H9 (cell line): ENCODE measurements around the gene DDA1. TPM values are rescaled to one million over a fixed set of nuclear protein-coding genes. Genes with fewer than 3 reads are reported as not detected.
A peak's percentile ranks its signal among the peaks of the same experiment; 100 is the strongest.

Source experiments
- DNase-seq: peaks from one replicate; pipeline ENCODE4 v3.0.0-alpha.2; 2017
- H2AFZ ChIP-seq: one replicate; pipeline ENCODE4 v1.6.1; 2013; ENCODE audit warnings: mild to moderate bottlenecking, low read length, control low read depth, moderate library complexity
- H2AK5ac ChIP-seq: 2 replicates; pipeline ENCODE4 v1.6.1; 2013; ENCODE audit warnings: low read length, control low read depth, mixed read lengths; ENCODE audit not compliant: insufficient read length
- H2BK120ac ChIP-seq: one replicate; pipeline ENCODE4 v1.6.1; 2013; ENCODE audit warnings: low read depth, mild to moderate bottlenecking, low read length, control low read depth, inconsistent platforms; ENCODE audit not compliant: poor library complexity, severe bottlenecking
- H2BK12ac ChIP-seq: 2 replicates; pipeline ENCODE4 v1.6.1; 2013; ENCODE audit warnings: low read length, control low read depth, mixed read lengths, low read depth; ENCODE audit not compliant: insufficient read length
- H2BK15ac ChIP-seq: 2 replicates; pipeline ENCODE4 v1.6.1; 2013; ENCODE audit warnings: low read depth, low read length, control low read depth
- H2BK20ac ChIP-seq: one replicate; pipeline ENCODE4 v1.6.1; 2013; ENCODE audit warnings: low read depth, mild to moderate bottlenecking, low read length, control low read depth, inconsistent platforms; ENCODE audit not compliant: poor library complexity, severe bottlenecking
- H2BK5ac ChIP-seq: 2 replicates; pipeline ENCODE4 v1.6.1; 2013; ENCODE audit warnings: low read length, control low read depth, mixed read lengths; ENCODE audit not compliant: insufficient read length
- H3K14ac ChIP-seq: 2 replicates; pipeline ENCODE4 v1.6.1; 2013; ENCODE audit warnings: low read length, control low read depth; ENCODE audit not compliant: insufficient read depth
- H3K18ac ChIP-seq: 2 replicates; pipeline ENCODE4 v1.6.1; 2013; ENCODE audit warnings: low read depth, mild to moderate bottlenecking, mixed read lengths, low read length, control low read depth; ENCODE audit not compliant: insufficient read length
- H3K23ac ChIP-seq: 2 replicates; pipeline ENCODE4 v1.6.1; 2013; ENCODE audit warnings: low read length, control low read depth, mixed read lengths, low read depth; ENCODE audit not compliant: insufficient read length
- H3K23me2 ChIP-seq: 2 replicates; pipeline ENCODE4 v1.6.1; 2013; ENCODE audit warnings: low read depth, mild to moderate bottlenecking, mixed read lengths, low read length, control low read depth; ENCODE audit not compliant: insufficient read length, poor library complexity, severe bottlenecking
- H3K27ac ChIP-seq: 2 replicates; pipeline ENCODE4 v1.5.1; 2013; ENCODE audit warnings: low read length, control low read depth, mixed read lengths, low read depth; ENCODE audit not compliant: insufficient read length
- H3K27me3 ChIP-seq: 2 replicates; pipeline ENCODE4 v1.6.1; 2013; ENCODE audit warnings: low read length, control low read depth, inconsistent platforms; ENCODE audit not compliant: insufficient read depth
- H3K4ac ChIP-seq: 2 replicates; pipeline ENCODE4 v1.6.1; 2013; ENCODE audit warnings: low read depth, mild to moderate bottlenecking, control low read depth, inconsistent platforms, low read length, moderate library complexity
- H3K4me1 ChIP-seq: 2 replicates; pipeline ENCODE4 v1.6.1; 2013; ENCODE audit warnings: low read length, control low read depth, inconsistent platforms; ENCODE audit not compliant: insufficient read depth
- H3K4me2 ChIP-seq: 2 replicates; pipeline ENCODE4 v1.6.1; 2013; ENCODE audit warnings: low read length, control low read depth, mixed read lengths; ENCODE audit not compliant: insufficient read length, insufficient read depth
- H3K56ac ChIP-seq: 2 replicates; pipeline ENCODE4 v1.6.1; 2013; ENCODE audit warnings: low read depth, mild to moderate bottlenecking, mixed read lengths, low read length, control low read depth; ENCODE audit not compliant: insufficient read length
- H3K79me1 ChIP-seq: 2 replicates; pipeline ENCODE4 v1.6.1; 2013; ENCODE audit warnings: low read depth, mild to moderate bottlenecking, moderate library complexity, low read length, control low read depth, inconsistent platforms; ENCODE audit not compliant: insufficient read depth, poor library complexity, severe bottlenecking
- H3K79me2 ChIP-seq: 2 replicates; pipeline ENCODE4 v1.6.1; 2013; ENCODE audit warnings: low read length, control low read depth, inconsistent platforms; ENCODE audit not compliant: insufficient read depth
- H3K9ac ChIP-seq: 2 replicates; pipeline ENCODE4 v1.6.1; 2013; ENCODE audit warnings: low read length, control low read depth, mixed read lengths; ENCODE audit not compliant: insufficient read length; ENCODE audit errors: extremely low read depth
- H3K9me3 ChIP-seq: one replicate; pipeline ENCODE4 v1.6.1; 2013; ENCODE audit warnings: low read depth, low read length, inconsistent platforms; ENCODE audit not compliant: control insufficient read depth
- H3T11ph ChIP-seq: one replicate; pipeline ENCODE4 v1.6.1; 2013; ENCODE audit warnings: mild to moderate bottlenecking, low read length, control low read depth, inconsistent platforms
- H4K20me1 ChIP-seq: one replicate; pipeline ENCODE4 v1.6.1; 2013; ENCODE audit not compliant: control insufficient read depth, insufficient read length, insufficient read depth
- H4K5ac ChIP-seq: 2 replicates; pipeline ENCODE4 v1.6.1; 2013; ENCODE audit warnings: low read depth, mild to moderate bottlenecking, mixed read lengths, low read length, control low read depth; ENCODE audit not compliant: insufficient read length
- H4K8ac ChIP-seq: replicated peaks from 2 replicates; pipeline ENCODE4 v1.6.1; 2013; ENCODE audit warnings: low read length, control low read depth, mixed read lengths, low read depth; ENCODE audit not compliant: insufficient read length
- H4K91ac ChIP-seq: 2 replicates; pipeline ENCODE4 v1.6.1; 2013; ENCODE audit warnings: low read depth, mild to moderate bottlenecking, moderate library complexity, mixed read lengths, low read length, control low read depth; ENCODE audit not compliant: insufficient read length
- H3K27ac Mint-ChIP-seq, 3 experiments: 2 replicates in 2 of 3; 3 replicates in 1 of 3; pipeline ENCODE4 v1.8.0; 2020 to 2021; ENCODE audit warnings: mixed read lengths in 3 of 3, mild to moderate bottlenecking in 1 of 3, moderate library complexity in 1 of 3
- H3K27me3 Mint-ChIP-seq: 2 replicates; pipeline ENCODE4 v1.8.0; 2021; ENCODE audit warnings: low read depth, mild to moderate bottlenecking, moderate library complexity, mixed read lengths
- H3K36me3 Mint-ChIP-seq, 3 experiments: 2 replicates in 2 of 3; 3 replicates in 1 of 3; pipeline ENCODE4 v1.8.0; 2020 to 2021; ENCODE audit warnings: low read depth in 3 of 3, mixed read lengths in 3 of 3; ENCODE audit not compliant: insufficient read depth in 1 of 3
- H3K4me1 Mint-ChIP-seq, 2 experiments: 2 replicates each; pipeline ENCODE4 v1.8.0; 2020; ENCODE audit warnings: mixed read lengths in 2 of 2
- H3K4me3 Mint-ChIP-seq, 2 experiments: 2 replicates in 1 of 2; 3 replicates in 1 of 2; pipeline ENCODE4 v1.8.0; 2020 to 2021; ENCODE audit warnings: mild to moderate bottlenecking in 2 of 2, mixed read lengths in 2 of 2, moderate library complexity in 1 of 2
- H3K9me3 Mint-ChIP-seq, 2 experiments: 2 replicates in 1 of 2; 3 replicates in 1 of 2; pipeline ENCODE4 v1.8.0; 2020; ENCODE audit warnings: mild to moderate bottlenecking in 2 of 2, mixed read lengths in 2 of 2, moderate library complexity in 1 of 2
- CTCF ChIP-seq: fragments of 200-600 bp; sonication (generic); conservative IDR thresholded peaks from 3 replicates; pipeline ENCODE4 v1.8.0; 2021; ENCODE audit warnings: antibody characterized with exemption, mild to moderate bottlenecking
- WGBS: extraction: QIAGEN DNeasy Blood & Tissue Kit; methylation state at CpG from one replicate; pipeline ENCODE4 v1.1.7; 2013; ENCODE audit warnings: missing lambda C conversion rate, low lambda C conversion rate, mixed read lengths; ENCODE audit not compliant: insufficient read length; ENCODE audit errors: extremely low coverage; 5-methylcytosine and 5-hydroxymethylcytosine counted together
- total RNA-seq: library from RNA; stranded (reverse); gene quantifications from 2 replicates; pipeline ENCODE4 v1.2.1, GENCODE V29; 2021

Gene DDA1
- total RNA-seq, 1 experiment from 2014 or later, result 45.7 TPM

DNA sequence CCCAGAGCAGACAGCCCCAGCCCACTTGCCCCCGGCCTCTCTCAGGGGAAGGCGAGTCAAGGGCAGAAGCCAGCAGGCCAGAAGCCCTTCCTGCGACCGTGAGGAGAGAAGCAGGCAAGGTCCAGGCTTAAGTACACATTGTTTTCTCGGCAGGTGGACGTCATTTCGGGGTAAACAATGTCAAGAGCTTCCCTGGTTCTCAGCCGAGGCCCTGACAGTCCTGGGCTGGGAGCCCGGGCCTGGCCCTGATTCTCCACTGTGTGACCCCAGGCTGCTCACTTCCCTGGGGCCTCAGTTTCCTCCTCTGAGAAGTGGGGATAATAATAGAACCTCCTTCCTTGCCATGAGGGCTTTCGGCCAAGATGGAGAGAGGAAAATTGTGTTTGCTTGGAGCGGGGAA, 48.4 kb downstream of the DDA1 start:
- no peak overlapping the region for H3K4me3 Mint-ChIP-seq
- H3K18ac ChIP-seq, result no peak overlapping the region

More for the DNA sequence above, 48.4 kb downstream of the DDA1 start:
- H3K4me1 Mint-ChIP-seq, result peaks cover 6 to 7% of the 10 kb centered on the region in 2 experiments
- H3T11ph ChIP-seq, result no peak overlapping the region
- H2BK12ac ChIP-seq, result no peak overlapping the region
- H3K14ac ChIP-seq, result no peak overlapping the region
- no peak overlapping the region for H3K56ac ChIP-seq
- no peaks in the 10 kb centered on the region for H3K9me3 ChIP-seq
- no peak overlapping the region for H3K9ac ChIP-seq
- no peaks in the 10 kb centered on the region for H3K79me1 ChIP-seq
- H3K27me3 ChIP-seq, result no peaks in the 10 kb centered on the region
- H3K27me3 Mint-ChIP-seq, result peaks cover 5% of the 10 kb centered on the region
- H2BK15ac ChIP-seq, result no peak overlapping the region
- H3K27ac ChIP-seq, result no peak overlapping the region
- H4K5ac ChIP-seq, result no peak overlapping the region
- H2BK5ac ChIP-seq, result no peak overlapping the region
- no peaks in the 10 kb centered on the region for H3K36me3 Mint-ChIP-seq
- no peak for DNase-seq
- peak overlapping the region in 2 of 3 experiments; percentile 23 to 35; a peak in 1 of 7 replicates for H3K27ac Mint-ChIP-seq
- no peak overlapping the region for H3K4me2 ChIP-seq
- H4K20me1 ChIP-seq, result no peaks in the 10 kb centered on the region
- H4K91ac ChIP-seq, result no peak overlapping the region
- H2BK20ac ChIP-seq, result no peak overlapping the region
- H2AFZ ChIP-seq, result no peak overlapping the region
- no peaks in the 10 kb centered on the region; a peak in 1 of 5 replicates for H3K9me3 Mint-ChIP-seq
- no peak overlapping the region for H2AK5ac ChIP-seq
- no CpG with 5 or more reads among the region's 11 CpGs for WGBS
- no peak overlapping the region for H2BK120ac ChIP-seq
- H4K8ac ChIP-seq, result no peak overlapping the region
- H3K4me1 ChIP-seq, result no peaks in the 10 kb centered on the region
- TF ChIP-seq CTCF, result no peak
- no peaks in the 10 kb centered on the region for H3K23me2 ChIP-seq
- no peak overlapping the region for H3K4ac ChIP-seq
- no peak overlapping the region for H3K23ac ChIP-seq
- no peaks in the 10 kb centered on the region for H3K79me2 ChIP-seq
